ENCODE results near the gene IRGQ.

The IRGQ gene

GRCh38 chr19:43634506-43634871 lies 38.6 kb upstream of the IRGQ start:
- Mint-ChIP-seq H3K36me3 (ENCODE audit: insufficient read depth) (peaks cover 3% of the 10 kb centered on the region), H3K4me1 (ENCODE audit: low read depth in 2 of 2) (peaks cover 6 to 12% of the 10 kb centered on the region in 2 donors), H3K27ac (no peak overlapping the region), H3K27me3 (peaks cover 37 to 76% of the 10 kb centered on the region in 2 donors), H3K4me3 (no peak overlapping the region), H3K9me3 (no peaks in the 10 kb centered on the region)
- DNase-seq = no peak
- no peak for ATAC-seq (replicated peaks)

- no peak overlapping the region for H3K27ac Mint-ChIP-seq
- DNase-seq = no peak
- H3K9me3 Mint-ChIP-seq = no peaks in the 10 kb centered on the region
- peaks cover 2% of the 10 kb centered on the region for H3K36me3 Mint-ChIP-seq (ENCODE audit: insufficient read depth)
- ATAC-seq (replicated peaks) = no peak
- H3K4me1 Mint-ChIP-seq (ENCODE audit: low read depth in 2 of 2) = peaks cover 4 to 11% of the 10 kb centered on the region in 2 donors
- H3K4me3 Mint-ChIP-seq = no peak overlapping the region
- H3K27me3 Mint-ChIP-seq = peaks cover 33 to 72% of the 10 kb centered on the region in 2 donors
These were observed 38.1 kb upstream of the IRGQ start for GRCh38 chr19:43634068-43634467.

- Mint-ChIP-seq H3K36me3 (ENCODE audit: insufficient read depth) (no peaks in the 10 kb centered on the region), H3K9me3 (no peaks in the 10 kb centered on the region), H3K4me3 (no peak overlapping the region), H3K4me1 (ENCODE audit: low read depth in 2 of 2) (peaks cover 0 to 5% of the 10 kb centered on the region in 2 donors), H3K27me3 (peaks cover 28 to 67% of the 10 kb centered on the region in 2 donors), H3K27ac (no peak overlapping the region)
- no peak for DNase-seq
- no peak for ATAC-seq (replicated peaks)
These were observed 37.6 kb upstream of the IRGQ start for GRCh38 chr19:43633520-43633919.

DNA sequence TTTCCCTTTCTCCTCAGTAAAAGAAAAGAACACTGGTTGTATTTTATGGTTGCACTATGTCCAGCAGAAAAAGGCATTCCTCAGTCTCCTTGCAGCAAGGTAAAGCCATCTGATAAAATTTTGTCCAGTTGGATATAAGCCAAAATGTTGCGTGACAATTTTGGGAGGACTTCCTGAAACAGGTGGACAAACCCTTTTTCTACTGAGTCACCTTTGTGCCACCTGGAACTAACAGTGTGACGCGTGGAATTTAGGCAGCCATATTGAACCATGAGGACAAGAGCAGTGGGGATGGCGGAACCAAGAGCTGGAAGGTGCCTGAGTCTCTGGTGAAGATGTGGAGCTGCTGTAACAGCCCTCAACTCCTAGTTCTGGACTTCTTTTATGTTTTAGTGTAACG lies 35.6 kb upstream of the IRGQ start:
- Mint-ChIP-seq H3K4me1 (ENCODE audit: low read depth in 2 of 2) (peaks cover 0 to 9% of the 10 kb centered on the region in 2 donors), H3K27me3 (peaks cover 17 to 60% of the 10 kb centered on the region in 2 donors)

GRCh38 chr19:43628646-43629326 lies 32.9 kb upstream of the IRGQ start:
- no peak overlapping the region for H3K27ac Mint-ChIP-seq
- ATAC-seq (replicated peaks) (no peak), DNase-seq (no peak)
- peaks cover 4% of the 10 kb centered on the region for H3K36me3 Mint-ChIP-seq (ENCODE audit: insufficient read depth)
- peaks cover 0 to 5% of the 10 kb centered on the region in 2 donors for H3K4me1 Mint-ChIP-seq (ENCODE audit: low read depth in 2 of 2)
- no peak overlapping the region for H3K4me3 Mint-ChIP-seq
- no peaks in the 10 kb centered on the region for H3K9me3 Mint-ChIP-seq
- peaks cover 14 to 43% of the 10 kb centered on the region in 2 donors for H3K27me3 Mint-ChIP-seq

More for the DNA sequence above, 35.6 kb upstream of the IRGQ start:
- ATAC-seq (replicated peaks) (no peak), DNase-seq (no peak)
- Mint-ChIP-seq H3K27ac (no peak overlapping the region), H3K9me3 (no peaks in the 10 kb centered on the region), H3K4me3 (no peak overlapping the region), H3K36me3 (ENCODE audit: insufficient read depth) (no peaks in the 10 kb centered on the region)

DNA sequence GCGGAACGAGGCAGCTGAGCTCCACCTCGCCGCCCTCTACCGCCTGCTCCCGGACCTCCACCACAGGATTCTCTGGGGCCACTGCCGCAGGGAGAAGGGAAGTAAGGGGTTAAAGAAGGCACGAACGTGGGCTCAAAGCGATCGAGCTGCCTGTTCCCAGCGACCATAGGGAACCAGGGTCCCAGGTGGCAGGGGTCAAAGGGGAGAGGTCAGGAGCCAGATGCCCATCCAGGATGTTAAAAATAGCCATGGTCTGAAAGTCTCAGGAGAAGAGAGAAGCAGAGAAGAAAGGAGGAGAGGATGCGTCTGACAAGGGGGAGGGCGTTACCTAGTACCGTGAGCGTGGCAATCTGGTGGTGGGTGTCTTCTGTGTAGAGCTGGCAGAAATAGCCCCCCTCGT lies 30.9 kb upstream of the IRGQ start:
- no peak for DNase-seq
- H3K36me3 Mint-ChIP-seq (ENCODE audit: insufficient read depth) = peaks cover 4% of the 10 kb centered on the region
- no peaks in the 10 kb centered on the region for H3K9me3 Mint-ChIP-seq
- H3K27me3 Mint-ChIP-seq = peaks cover 9 to 24% of the 10 kb centered on the region in 2 donors
- H3K27ac Mint-ChIP-seq = peak overlapping the region in 1 of 2 donors; percentile 58
- peaks cover 0 to 5% of the 10 kb centered on the region in 2 donors for H3K4me1 Mint-ChIP-seq (ENCODE audit: low read depth in 2 of 2)
- ATAC-seq (replicated peaks) = no peak
- no peak overlapping the region for H3K4me3 Mint-ChIP-seq

- Mint-ChIP-seq H3K27me3 (peaks cover 9 to 18% of the 10 kb centered on the region in 2 donors), H3K27ac (peak overlapping the region in 1 of 2 donors; percentile 23), H3K9me3 (no peaks in the 10 kb centered on the region), H3K36me3 (ENCODE audit: insufficient read depth) (peaks cover 4% of the 10 kb centered on the region), H3K4me1 (ENCODE audit: low read depth in 2 of 2) (peaks cover 0 to 5% of the 10 kb centered on the region in 2 donors), H3K4me3 (no peak overlapping the region)
- no peak for DNase-seq
- no peak for ATAC-seq (replicated peaks)
These were observed 30.1 kb upstream of the IRGQ start for GRCh38 chr19:43625918-43626579.

GRCh38 chr19:43624933-43625332 lies 29.0 kb upstream of the IRGQ start:
- Mint-ChIP-seq H3K4me3 (peak overlapping the region; percentile 20 to 40), H3K4me1 (ENCODE audit: low read depth in 2 of 2) (peaks cover 10 to 13% of the 10 kb centered on the region in 2 donors), H3K9me3 (no peaks in the 10 kb centered on the region), H3K27me3 (peaks cover 9 to 18% of the 10 kb centered on the region in 2 donors), H3K27ac (no peak overlapping the region), H3K36me3 (ENCODE audit: insufficient read depth) (peaks cover 4% of the 10 kb centered on the region)
- DNase-seq = peak; percentile 81 to 85 (median 81)
- ATAC-seq (replicated peaks) = peak; percentile 91

DNA sequence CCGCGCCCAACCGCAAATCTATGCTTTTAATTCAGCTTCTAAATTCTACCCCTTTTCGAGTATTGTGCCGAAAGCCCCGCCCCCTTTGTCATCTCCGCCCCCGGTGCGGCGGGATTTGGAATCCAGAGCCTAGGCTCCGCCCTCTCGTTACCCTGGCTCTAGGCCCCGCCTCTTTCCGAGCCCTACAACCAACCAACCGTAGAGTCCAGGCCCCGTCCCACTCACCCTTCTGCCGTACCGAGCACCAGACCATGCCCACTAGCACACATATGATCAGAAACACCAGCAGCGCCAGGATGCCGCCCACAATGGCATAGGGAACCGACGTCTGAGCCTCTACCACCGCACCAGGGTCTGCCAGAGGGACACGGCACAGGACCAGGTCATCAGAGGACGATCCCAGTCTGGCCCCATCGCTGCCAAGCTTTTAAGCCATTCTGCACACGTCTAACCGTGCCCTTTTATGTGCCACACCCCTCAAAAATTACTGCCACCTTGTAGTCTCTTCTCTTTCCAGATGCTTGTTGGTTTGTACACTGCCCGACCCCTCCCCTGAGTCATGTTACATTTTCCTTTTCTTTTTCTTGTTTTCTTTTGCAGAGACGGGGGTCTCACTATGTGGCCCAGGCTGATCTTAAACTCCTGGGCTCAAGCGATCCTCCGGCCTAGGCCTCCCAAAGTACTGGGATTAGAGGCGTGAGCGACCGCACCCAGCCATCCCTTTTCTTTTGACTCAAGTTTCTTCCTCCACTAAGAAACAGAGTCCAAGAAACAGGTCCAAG lies 28.1 kb upstream of the IRGQ start:
- Mint-ChIP-seq H3K36me3 (ENCODE audit: insufficient read depth) (peaks cover 4% of the 10 kb centered on the region), H3K9me3 (no peaks in the 10 kb centered on the region), H3K27ac (no peak overlapping the region), H3K4me1 (ENCODE audit: low read depth in 2 of 2) (peaks cover 16 to 18% of the 10 kb centered on the region in 2 donors), H3K27me3 (peaks cover 9 to 18% of the 10 kb centered on the region in 2 donors), H3K4me3 (no peak overlapping the region)
- no peak for ATAC-seq (replicated peaks)
- no peak for DNase-seq

DNA sequence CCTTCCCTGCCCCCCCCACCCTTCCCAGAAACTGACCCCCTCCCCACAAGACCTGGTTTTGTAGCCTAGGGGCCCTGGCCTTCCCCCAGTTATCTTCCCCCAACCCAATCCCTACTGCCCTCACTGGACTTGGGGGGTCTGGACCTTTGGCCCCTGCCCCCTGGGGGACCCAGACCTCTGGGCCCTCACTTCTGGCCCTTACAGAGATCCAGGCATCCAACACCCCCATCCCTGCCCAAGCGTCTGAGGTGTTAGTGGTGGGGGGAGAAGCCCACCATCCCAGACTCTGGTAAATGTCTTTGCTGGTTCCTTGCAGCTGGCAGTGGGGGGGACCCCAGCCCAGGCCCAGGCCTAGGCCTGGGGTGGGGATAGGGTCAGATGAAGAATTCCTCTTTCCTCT lies 27.0 kb upstream of the IRGQ start:
- no peak overlapping the region for H3K27ac Mint-ChIP-seq
- H3K36me3 Mint-ChIP-seq (ENCODE audit: insufficient read depth) = peaks cover 4% of the 10 kb centered on the region
- DNase-seq (no peak), ATAC-seq (replicated peaks) (no peak)
- no peak overlapping the region for H3K4me3 Mint-ChIP-seq
- H3K9me3 Mint-ChIP-seq = no peaks in the 10 kb centered on the region
- peaks cover 20 to 22% of the 10 kb centered on the region in 2 donors for H3K4me1 Mint-ChIP-seq (ENCODE audit: low read depth in 2 of 2)
- H3K27me3 Mint-ChIP-seq = peaks cover 9 to 18% of the 10 kb centered on the region in 2 donors

GRCh38 chr19:43622070-43622469 lies 26.1 kb upstream of the IRGQ start:
- peaks cover 20 to 22% of the 10 kb centered on the region in 2 donors for H3K4me1 Mint-ChIP-seq (ENCODE audit: low read depth in 2 of 2)
- DNase-seq (no peak), ATAC-seq (replicated peaks) (no peak)
- H3K27ac Mint-ChIP-seq = no peak overlapping the region
- H3K27me3 Mint-ChIP-seq = peaks cover 9 to 10% of the 10 kb centered on the region in 2 donors
- no peak overlapping the region for H3K4me3 Mint-ChIP-seq
- no peaks in the 10 kb centered on the region for H3K9me3 Mint-ChIP-seq
- peaks cover 4% of the 10 kb centered on the region for H3K36me3 Mint-ChIP-seq (ENCODE audit: insufficient read depth)

- no peaks in the 10 kb centered on the region for H3K27me3 Mint-ChIP-seq
- H3K4me3 Mint-ChIP-seq = peak overlapping the region; percentile 98
- ATAC-seq (replicated peaks) = no peak
- H3K36me3 Mint-ChIP-seq (ENCODE audit: insufficient read depth) = peaks cover 4% of the 10 kb centered on the region
- peaks cover 20 to 26% of the 10 kb centered on the region in 2 donors for H3K4me1 Mint-ChIP-seq (ENCODE audit: low read depth in 2 of 2)
- H3K9me3 Mint-ChIP-seq = no peaks in the 10 kb centered on the region
- H3K27ac Mint-ChIP-seq = peak overlapping the region; percentile 94 to 95
- peak in 2 of 3 experiments; percentile 73 for DNase-seq
These were observed 24.4 kb upstream of the IRGQ start for GRCh38 chr19:43620061-43621001.
